Measurements from ENCODE around the gene SRRM5.

- TF ChIP-seq CTCF (IDR thresholded peaks at IDR 0.05) = no peak
- TF ChIP-seq POLR2A (IDR thresholded peaks at IDR 0.05) = no peak
These were observed 23.1 kb downstream of the SRRM5 start for GRCh38 chr19:43634872-43635560.
